Endodermal cell (in vitro differentiated cells): Measurements from ENCODE around the gene FAM185A. TPM values are rescaled to one million over a fixed set of nuclear protein-coding genes. Genes with fewer than 3 reads are reported as not detected.

ENCODE experiments used
- DNase-seq: peaks from one replicate; pipeline ENCODE4 v3.0.0-alpha.2; 2017
- H3K27ac ChIP-seq: 2 replicates; pipeline ENCODE4 v1.5.1; 2013; ENCODE audit warnings: mild to moderate bottlenecking, low read depth, low read length, moderate library complexity
- H3K27me3 ChIP-seq: 2 replicates; pipeline ENCODE4 v1.6.1; 2013; ENCODE audit warnings: mild to moderate bottlenecking, low read length, moderate library complexity; ENCODE audit not compliant: insufficient read depth, control insufficient read depth, poor library complexity, severe bottlenecking
- H3K36me3 ChIP-seq: 2 replicates; pipeline ENCODE4 v1.7.0; 2013; ENCODE audit warnings: mild to moderate bottlenecking, low read length, moderate library complexity; ENCODE audit not compliant: control insufficient read depth, insufficient read depth
- H3K4me1 ChIP-seq: one replicate; pipeline ENCODE4 v1.7.0; 2013; ENCODE audit warnings: low read length; ENCODE audit not compliant: control insufficient read depth, insufficient read depth
- H3K4me3 ChIP-seq: 2 replicates; pipeline ENCODE4 v1.5.1; 2013; ENCODE audit warnings: mild to moderate bottlenecking, low read length, moderate library complexity
- H3K9ac ChIP-seq: 2 replicates; pipeline ENCODE4 v1.6.1; 2013; ENCODE audit warnings: mild to moderate bottlenecking, low read length, moderate library complexity; ENCODE audit not compliant: poor library complexity, severe bottlenecking; ENCODE audit errors: extremely low read depth
- H3K9me3 ChIP-seq: 2 replicates; pipeline ENCODE4 v1.6.1; 2013; ENCODE audit warnings: mild to moderate bottlenecking, low read length, moderate library complexity; ENCODE audit not compliant: control insufficient read depth
- H3K27ac Mint-ChIP-seq: 2 replicates; pipeline ENCODE4 v1.8.0; 2020; ENCODE audit warnings: mixed read lengths
- H3K27me3 Mint-ChIP-seq: 2 replicates; pipeline ENCODE4 v1.8.0; 2021; ENCODE audit warnings: mild to moderate bottlenecking, mixed read lengths; ENCODE audit not compliant: insufficient read depth
- H3K36me3 Mint-ChIP-seq: 2 replicates; pipeline ENCODE4 v1.8.0; 2020; ENCODE audit warnings: low read depth, mixed read lengths
- H3K4me1 Mint-ChIP-seq: 2 replicates; pipeline ENCODE4 v1.8.0; 2020; ENCODE audit warnings: mixed read lengths
- H3K4me3 Mint-ChIP-seq: 2 replicates; pipeline ENCODE4 v1.8.0; 2020; ENCODE audit warnings: mild to moderate bottlenecking, moderate library complexity, mixed read lengths
- H3K9me3 Mint-ChIP-seq: 2 replicates; pipeline ENCODE4 v1.8.0; 2020; ENCODE audit warnings: mild to moderate bottlenecking, mixed read lengths
- CTCF ChIP-seq: fragments of 200-600 bp; sonication (generic); conservative IDR thresholded peaks from 2 replicates; pipeline ENCODE4 v1.5.0; 2021; ENCODE audit warnings: antibody characterized with exemption, mild to moderate bottlenecking
- WGBS, 2 experiments: methylation state at CpG; one replicate each; pipeline versions ENCODE4 v1.1.5 to v1.1.7; 2013; ENCODE audit warnings: missing lambda C conversion rate in 2 of 2, mixed read lengths in 1 of 2; ENCODE audit not compliant: insufficient coverage in 1 of 2, insufficient read length in 1 of 2; 5-methylcytosine and 5-hydroxymethylcytosine counted together
- total RNA-seq, 2 donors: library from RNA; stranded (reverse); fragmentation: NEBNext Ultra II Directional in 1 of 2; extraction: Animal tissue kit (Norgen Biotek cat#: 25700) in 1 of 2; gene quantifications; 2 replicates in 1 of 2; 3 replicates in 1 of 2; pipeline ENCODE4 v1.2.1, GENCODE V29; 2021

The FAM185A gene
- total RNA-seq, 2 donors from 2014 or later = 5.6 to 7.8 TPM

GRCh38 chr7:102841290-102841689 is 92.5 kb downstream of the FAM185A start:
- Mint-ChIP-seq H3K4me1 (no peaks in the 10 kb centered on the region), H3K27me3 (no peaks in the 10 kb centered on the region), H3K4me3 (no peak overlapping the region), H3K36me3 (no peaks in the 10 kb centered on the region), H3K27ac (no peak overlapping the region), H3K9me3 (no peaks in the 10 kb centered on the region)
- no peak for DNase-seq
- H3K27ac ChIP-seq = no peak overlapping the region
- no peak overlapping the region for H3K4me3 ChIP-seq
- H3K36me3 ChIP-seq = no peaks in the 10 kb centered on the region
- H3K9ac ChIP-seq = no peak overlapping the region
- 67 to 97% methylated on average over 1 to 2 of the region's 2 CpGs for WGBS, 2 experiments
- no peaks in the 10 kb centered on the region for H3K27me3 ChIP-seq
- no peak for TF ChIP-seq CTCF
- H3K9me3 ChIP-seq = no peaks in the 10 kb centered on the region
- no peaks in the 10 kb centered on the region for H3K4me1 ChIP-seq

GRCh38 chr7:102842284-102842683 is 93.5 kb downstream of the FAM185A start:
- DNase-seq = no peak
- H3K27me3 ChIP-seq = no peaks in the 10 kb centered on the region
- no peak overlapping the region for H3K4me3 ChIP-seq
- H3K9me3 Mint-ChIP-seq = no peaks in the 10 kb centered on the region
- no peak for TF ChIP-seq CTCF
- no peaks in the 10 kb centered on the region for H3K9me3 ChIP-seq
- H3K4me3 Mint-ChIP-seq = no peak overlapping the region
- no peaks in the 10 kb centered on the region for H3K4me1 ChIP-seq
- no peaks in the 10 kb centered on the region for H3K4me1 Mint-ChIP-seq
- H3K27ac Mint-ChIP-seq = no peak overlapping the region
- H3K36me3 Mint-ChIP-seq = no peaks in the 10 kb centered on the region
- H3K9ac ChIP-seq = no peak overlapping the region
- H3K27me3 Mint-ChIP-seq = no peaks in the 10 kb centered on the region
- no peaks in the 10 kb centered on the region for H3K36me3 ChIP-seq
- H3K27ac ChIP-seq = no peak overlapping the region

GRCh38 chr7:102843850-102844249 is 95.1 kb downstream of the FAM185A start:
- no peaks in the 10 kb centered on the region for H3K9me3 Mint-ChIP-seq
- Histone ChIP-seq H3K4me3 (no peak overlapping the region), H3K36me3 (no peaks in the 10 kb centered on the region), H3K9me3 (no peaks in the 10 kb centered on the region), H3K4me1 (no peaks in the 10 kb centered on the region), H3K9ac (no peak overlapping the region), H3K27me3 (no peaks in the 10 kb centered on the region), H3K27ac (no peak overlapping the region)
- no peak for DNase-seq
- no peaks in the 10 kb centered on the region for H3K4me1 Mint-ChIP-seq
- no peaks in the 10 kb centered on the region for H3K36me3 Mint-ChIP-seq
- no peaks in the 10 kb centered on the region for H3K27me3 Mint-ChIP-seq
- no peak overlapping the region for H3K27ac Mint-ChIP-seq
- no peak overlapping the region for H3K4me3 Mint-ChIP-seq
- 95 to 100% methylated on average over 3 of the region's 3 CpGs for WGBS, 2 experiments
- no peak for TF ChIP-seq CTCF
